Measurements from ENCODE around the gene SLC25A48. TPM values are rescaled to one million over a fixed set of nuclear protein-coding genes. Genes with fewer than 3 reads are reported as not detected.

SLC25A48 gene
- total and polyA plus RNA-seq, 9 donors: 1.4 TPM; not detected in 8

DNA sequence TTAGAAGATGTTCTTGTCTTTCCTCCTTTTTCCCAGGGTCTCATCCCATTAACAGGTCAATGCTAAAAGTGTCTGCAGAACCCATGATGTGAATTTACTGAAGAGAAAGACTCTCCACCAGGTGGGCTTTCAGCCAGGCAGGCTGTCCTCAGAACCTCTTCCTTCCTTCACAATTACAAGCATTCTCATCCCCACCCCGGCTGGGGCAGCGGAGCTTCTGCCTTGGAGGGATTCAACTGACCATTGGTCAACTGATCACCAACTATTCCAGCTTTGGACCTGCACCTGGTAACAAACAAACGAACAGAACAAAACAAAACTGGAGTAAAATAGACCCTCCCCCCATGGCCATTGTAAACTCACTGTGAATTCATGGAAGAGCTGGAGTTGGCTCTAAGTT lies 48.6 kb downstream of the SLC25A48 start:
- Histone ChIP-seq H3K27me3 (no peaks in the 10 kb centered on the region), H3K4me1 (ENCODE audit: insufficient read depth) (peaks cover 6% of the 10 kb centered on the region), H3K36me3 (no peaks in the 10 kb centered on the region), H3K27ac (no peak overlapping the region), H3K9me3 (no peaks in the 10 kb centered on the region), H3K4me3 (no peak overlapping the region)
- DNase-seq: no peak
- 82 to 89% (median 86%) methylated on average over 3 of the region's 3 CpGs for WGBS, 3 donors
- intact Hi-C loops (cut with DNase I): loop anchor here in 1 of 4 donors (10.0 kb wide), 1 partner anchor 182 kb away; no protein-coding TSS in a partner anchor
- TF ChIP-seq POLR2A (IDR thresholded peaks at IDR 0.05) (no peak), EP300 (IDR thresholded peaks at IDR 0.05) (no peak)
- TF ChIP-seq, protein P1, sequence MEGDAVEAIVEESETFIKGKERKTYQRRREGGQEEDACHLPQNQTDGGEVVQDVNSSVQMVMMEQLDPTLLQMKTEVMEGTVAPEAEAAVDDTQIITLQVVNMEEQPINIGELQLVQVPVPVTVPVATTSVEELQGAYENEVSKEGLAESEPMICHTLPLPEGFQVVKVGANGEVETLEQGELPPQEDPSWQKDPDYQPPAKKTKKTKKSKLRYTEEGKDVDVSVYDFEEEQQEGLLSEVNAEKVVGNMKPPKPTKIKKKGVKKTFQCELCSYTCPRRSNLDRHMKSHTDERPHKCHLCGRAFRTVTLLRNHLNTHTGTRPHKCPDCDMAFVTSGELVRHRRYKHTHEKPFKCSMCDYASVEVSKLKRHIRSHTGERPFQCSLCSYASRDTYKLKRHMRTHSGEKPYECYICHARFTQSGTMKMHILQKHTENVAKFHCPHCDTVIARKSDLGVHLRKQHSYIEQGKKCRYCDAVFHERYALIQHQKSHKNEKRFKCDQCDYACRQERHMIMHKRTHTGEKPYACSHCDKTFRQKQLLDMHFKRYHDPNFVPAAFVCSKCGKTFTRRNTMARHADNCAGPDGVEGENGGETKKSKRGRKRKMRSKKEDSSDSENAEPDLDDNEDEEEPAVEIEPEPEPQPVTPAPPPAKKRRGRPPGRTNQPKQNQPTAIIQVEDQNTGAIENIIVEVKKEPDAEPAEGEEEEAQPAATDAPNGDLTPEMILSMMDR (IDR thresholded peaks at IDR 0.05): no peak

DNA sequence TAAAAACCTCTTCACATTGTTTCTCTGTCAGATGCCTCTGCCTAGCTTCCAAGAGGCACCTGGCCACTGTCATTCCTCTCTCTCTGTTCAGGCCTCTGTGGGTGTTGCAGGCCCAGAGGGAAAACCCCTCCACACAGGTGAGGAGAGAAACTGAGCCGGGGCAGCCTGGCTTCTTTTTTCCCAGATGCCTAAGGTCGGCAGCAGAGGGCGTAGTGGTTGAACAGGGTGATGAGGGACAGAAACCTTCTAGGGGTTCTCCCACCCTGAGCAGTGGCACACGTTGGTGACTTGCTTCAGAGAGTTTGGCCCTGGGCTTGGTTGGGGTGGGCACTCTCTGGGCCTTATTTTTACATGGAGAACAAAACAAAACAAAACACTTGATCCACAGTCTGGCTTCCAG lies 49.0 kb downstream of the SLC25A48 start:
- H3K27me3 ChIP-seq: no peaks in the 10 kb centered on the region
- H3K4me1 ChIP-seq (ENCODE audit: insufficient read depth): peaks cover 6% of the 10 kb centered on the region
- no peak for TF ChIP-seq EP300 (IDR thresholded peaks at IDR 0.05)
- TF ChIP-seq POLR2A (IDR thresholded peaks at IDR 0.05): no peak
- TF ChIP-seq, protein P1 (IDR thresholded peaks at IDR 0.05): no peak
- no peaks in the 10 kb centered on the region for H3K9me3 ChIP-seq
- H3K27ac ChIP-seq: no peak overlapping the region
- no peaks in the 10 kb centered on the region for H3K36me3 ChIP-seq
- intact Hi-C loops (cut with DNase I): loop anchor here in 1 of 4 donors (10.0 kb wide), 1 partner anchor 181 kb away; no protein-coding TSS in a partner anchor
- no peak for DNase-seq
- H3K4me3 ChIP-seq: no peak overlapping the region
- 74 to 83% (median 78%) methylated on average over 4 of the region's 4 CpGs for WGBS, 3 donors

DNA sequence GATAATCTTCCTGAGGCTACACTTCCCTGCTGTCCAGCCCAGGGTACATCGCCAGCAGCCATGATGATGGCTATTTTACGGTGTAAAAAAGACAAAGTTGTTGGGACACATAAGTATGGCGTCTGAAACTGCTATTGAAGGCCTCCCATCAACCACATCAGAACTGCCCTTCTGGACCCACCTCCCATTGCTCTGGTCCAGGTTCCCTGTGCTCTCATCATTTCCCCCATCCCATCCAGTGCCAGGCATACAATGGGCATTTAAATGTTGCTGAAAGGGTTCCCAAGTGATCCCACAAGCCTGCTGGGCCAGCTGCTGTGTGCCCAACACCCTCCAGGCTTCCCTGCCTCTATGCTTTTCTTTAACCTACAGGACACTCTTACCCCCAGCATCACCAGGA lies 50.6 kb downstream of the SLC25A48 start:
- Histone ChIP-seq H3K27me3 (no peaks in the 10 kb centered on the region), H3K4me1 (ENCODE audit: insufficient read depth) (peaks cover 6% of the 10 kb centered on the region), H3K9me3 (no peaks in the 10 kb centered on the region), H3K36me3 (no peaks in the 10 kb centered on the region), H3K4me3 (no peak overlapping the region), H3K27ac (no peak overlapping the region)
- 86 to 92% (median 89%) methylated on average over 3 of the region's 3 CpGs for WGBS, 3 donors
- intact Hi-C loops (cut with DNase I): loop anchor here in 3 of 4 donors (5.0 to 10.0 kb wide), 3 partner anchors 180 to 327 kb away; no protein-coding TSS in a partner anchor
- DNase-seq: no peak
- TF ChIP-seq POLR2A (IDR thresholded peaks at IDR 0.05) (no peak), EP300 (IDR thresholded peaks at IDR 0.05) (no peak)
- TF ChIP-seq, protein P1 (IDR thresholded peaks at IDR 0.05): no peak

DNA sequence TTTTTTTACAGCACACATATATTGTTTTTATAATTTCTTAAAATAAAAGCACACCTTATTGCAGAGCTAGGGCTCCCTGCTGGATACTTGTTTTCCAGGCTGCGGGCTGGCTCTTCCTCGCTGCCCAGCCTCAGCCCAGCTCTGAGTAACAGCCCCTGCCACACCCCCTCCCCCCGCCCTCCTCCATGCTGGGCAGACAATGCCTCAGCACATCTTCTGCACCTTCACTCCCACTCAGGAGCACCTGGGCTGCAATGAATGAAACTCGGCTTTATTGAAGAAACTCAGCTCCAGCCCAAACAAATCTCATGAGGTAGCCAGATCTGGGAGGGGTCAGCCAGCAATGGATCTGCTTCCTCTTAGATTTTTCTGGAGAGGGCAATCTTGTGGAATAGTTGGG lies 51.7 kb downstream of the SLC25A48 start:
- Histone ChIP-seq H3K27me3 (no peaks in the 10 kb centered on the region), H3K4me1 (ENCODE audit: insufficient read depth) (peaks cover 7% of the 10 kb centered on the region), H3K27ac (no peak overlapping the region), H3K36me3 (no peaks in the 10 kb centered on the region), H3K4me3 (no peak overlapping the region), H3K9me3 (no peaks in the 10 kb centered on the region)
- DNase-seq: no peak
- intact Hi-C loops (cut with DNase I): loop anchor here in 3 of 4 donors (5.0 to 10.0 kb wide), 3 partner anchors 179 to 326 kb away; no protein-coding TSS in a partner anchor
- 40 to 57% (median 47%) methylated on average over 4 of the region's 4 CpGs for WGBS, 3 donors
- TF ChIP-seq, protein P1 (IDR thresholded peaks at IDR 0.05): no peak

Measured in ovary (tissue), 9 donors.